NCI-H2196 treated with DMSO at 0.1 percent for 48 hours (cell line): ENCODE data around the gene RRP15.
A peak's percentile ranks its signal among the peaks of the same experiment; 100 is the strongest.

Experiments used
- DNase-seq: peaks from one replicate; lab custom pipeline; 2025; ENCODE audit not compliant: unreplicated experiment; lab: John Stamatoyannopoulos, UW

The RRP15 gene

GRCh38 chr1:218336328-218336727, 51.2 kb downstream of the RRP15 start:
- DNase-seq: no peak

GRCh38 chr1:218339267-218339831, 54.3 kb downstream of the RRP15 start:
- no peak for DNase-seq

- no peak for DNase-seq
These were observed 56.2 kb downstream of the RRP15 start for GRCh38 chr1:218341325-218341724.

- DNase-seq: no peak
These were observed 57.0 kb downstream of the RRP15 start for GRCh38 chr1:218342091-218342490.

- DNase-seq: no peak
These were observed 60.0 kb downstream of the RRP15 start, which contains the start of gene TGFB2 for GRCh38 chr1:218344814-218345672. TGFB2 (plus strand) TSS chr1:218345336; CDS start chr1:218346702, 1,366 bp downstream.

- DNase-seq: peak; percentile 31
These were observed 60.7 kb downstream of the RRP15 start for GRCh38 chr1:218345673-218346390.

- no peak for DNase-seq
These were observed 61.5 kb downstream of the RRP15 start for GRCh38 chr1:218346391-218347204.

- no peak for DNase-seq
These were observed 62.2 kb downstream of the RRP15 start for GRCh38 chr1:218347336-218347722.

GRCh38 chr1:218347723-218348627, 62.9 kb downstream of the RRP15 start:
- no peak for DNase-seq

GRCh38 chr1:218348628-218349071, 63.6 kb downstream of the RRP15 start:
- DNase-seq: peak; percentile 22

GRCh38 chr1:218349348-218350034, 64.4 kb downstream of the RRP15 start:
- no peak for DNase-seq

GRCh38 chr1:218350035-218350525, 65.0 kb downstream of the RRP15 start:
- no peak for DNase-seq

- no peak for DNase-seq
These were observed 65.7 kb downstream of the RRP15 start for GRCh38 chr1:218350801-218351266.

- no peak for DNase-seq
These were observed 66.4 kb downstream of the RRP15 start for GRCh38 chr1:218351391-218352074.

GRCh38 chr1:218352075-218352438, 67.0 kb downstream of the RRP15 start:
- DNase-seq: no peak

- no peak for DNase-seq
These were observed 68.6 kb downstream of the RRP15 start for GRCh38 chr1:218353656-218354055.

GRCh38 chr1:218355278-218355677, 70.2 kb downstream of the RRP15 start:
- no peak for DNase-seq

- DNase-seq: no peak
These were observed 72.3 kb downstream of the RRP15 start for GRCh38 chr1:218357211-218357892.
